Measurements from ENCODE around the gene PRKN.

PRKN gene

GRCh38 chr6:161596807-161597520 lies 1130.6 kb downstream of the PRKN start:
- TF ChIP-seq GATA3 (IDR thresholded peaks at IDR 0.05; ENCODE audit: low read depth, low read length) (no peak), GATA2 (IDR thresholded peaks at IDR 0.05; ENCODE audit: low read depth, low read length) (no peak)

- TF ChIP-seq GATA2 (IDR thresholded peaks at IDR 0.05; ENCODE audit: low read depth, low read length): no peak
- no peak for TF ChIP-seq GATA3 (IDR thresholded peaks at IDR 0.05; ENCODE audit: low read depth, low read length)
Measured at GRCh38 chr6:161594412-161594811, 1133.2 kb downstream of the PRKN start.

GRCh38 chr6:161590961-161591627 lies 1136.5 kb downstream of the PRKN start:
- no peak for TF ChIP-seq GATA3 (IDR thresholded peaks at IDR 0.05; ENCODE audit: low read depth, low read length)

GRCh38 chr6:161586887-161587286 lies 1140.7 kb downstream of the PRKN start:
- no peak for TF ChIP-seq GATA2 (IDR thresholded peaks at IDR 0.05; ENCODE audit: low read depth, low read length)
- no peak for TF ChIP-seq GATA3 (IDR thresholded peaks at IDR 0.05; ENCODE audit: low read depth, low read length)

- TF ChIP-seq GATA2 (IDR thresholded peaks at IDR 0.05; ENCODE audit: low read depth, low read length) (no peak), GATA3 (IDR thresholded peaks at IDR 0.05; ENCODE audit: low read depth, low read length) (no peak)
Measured at GRCh38 chr6:161584621-161585340, 1142.8 kb downstream of the PRKN start.

GRCh38 chr6:161584051-161584450 lies 1143.5 kb downstream of the PRKN start:
- no peak for TF ChIP-seq GATA3 (IDR thresholded peaks at IDR 0.05; ENCODE audit: low read depth, low read length)

GRCh38 chr6:161583584-161583983 lies 1144.0 kb downstream of the PRKN start:
- no peak for TF ChIP-seq GATA2 (IDR thresholded peaks at IDR 0.05; ENCODE audit: low read depth, low read length)
- TF ChIP-seq GATA3 (IDR thresholded peaks at IDR 0.05; ENCODE audit: low read depth, low read length): no peak

- TF ChIP-seq GATA3 (IDR thresholded peaks at IDR 0.05; ENCODE audit: low read depth, low read length): no peak
- no peak; the same call in 1 of the 2 replicates for TF ChIP-seq GATA2 (IDR thresholded peaks at IDR 0.05; ENCODE audit: low read depth, low read length)
Measured at GRCh38 chr6:161578478-161578877, 1149.1 kb downstream of the PRKN start.

- TF ChIP-seq GATA3 (IDR thresholded peaks at IDR 0.05; ENCODE audit: low read depth, low read length) (no peak), GATA2 (IDR thresholded peaks at IDR 0.05; ENCODE audit: low read depth, low read length) (no peak)
Measured at GRCh38 chr6:161575523-161576254, 1151.9 kb downstream of the PRKN start.

- no peak for TF ChIP-seq GATA2 (IDR thresholded peaks at IDR 0.05; ENCODE audit: low read depth, low read length)
- TF ChIP-seq GATA3 (IDR thresholded peaks at IDR 0.05; ENCODE audit: low read depth, low read length): no peak
Measured at GRCh38 chr6:161568885-161569456, 1158.6 kb downstream of the PRKN start.

GRCh38 chr6:161564952-161565351 lies 1162.6 kb downstream of the PRKN start:
- TF ChIP-seq GATA2 (IDR thresholded peaks at IDR 0.05; ENCODE audit: low read depth, low read length) (no peak), GATA3 (IDR thresholded peaks at IDR 0.05; ENCODE audit: low read depth, low read length) (no peak)

GRCh38 chr6:161561908-161562307 lies 1165.7 kb downstream of the PRKN start:
- TF ChIP-seq GATA3 (IDR thresholded peaks at IDR 0.05; ENCODE audit: low read depth, low read length) (no peak), GATA2 (IDR thresholded peaks at IDR 0.05; ENCODE audit: low read depth, low read length) (no peak)

- TF ChIP-seq GATA3 (IDR thresholded peaks at IDR 0.05; ENCODE audit: low read depth, low read length): no peak
- no peak for TF ChIP-seq GATA2 (IDR thresholded peaks at IDR 0.05; ENCODE audit: low read depth, low read length)
Measured at GRCh38 chr6:161557333-161558107, 1170.0 kb downstream of the PRKN start.
